Measurements from ENCODE around the gene PDXDC1. TPM values are rescaled to one million over a fixed set of nuclear protein-coding genes. Genes with fewer than 3 reads are reported as not detected.
A peak's percentile ranks its signal among the peaks of the same experiment; 100 is the strongest.
"Not testable (repeated sequence)": the region's sequence is repeated elsewhere in the genome, so short reads cannot be mapped to it uniquely, and the experiment has no call there.

Gene PDXDC1
- polyA plus RNA-seq, 4 donors, result 116 to 181 (median 149) TPM

DNA sequence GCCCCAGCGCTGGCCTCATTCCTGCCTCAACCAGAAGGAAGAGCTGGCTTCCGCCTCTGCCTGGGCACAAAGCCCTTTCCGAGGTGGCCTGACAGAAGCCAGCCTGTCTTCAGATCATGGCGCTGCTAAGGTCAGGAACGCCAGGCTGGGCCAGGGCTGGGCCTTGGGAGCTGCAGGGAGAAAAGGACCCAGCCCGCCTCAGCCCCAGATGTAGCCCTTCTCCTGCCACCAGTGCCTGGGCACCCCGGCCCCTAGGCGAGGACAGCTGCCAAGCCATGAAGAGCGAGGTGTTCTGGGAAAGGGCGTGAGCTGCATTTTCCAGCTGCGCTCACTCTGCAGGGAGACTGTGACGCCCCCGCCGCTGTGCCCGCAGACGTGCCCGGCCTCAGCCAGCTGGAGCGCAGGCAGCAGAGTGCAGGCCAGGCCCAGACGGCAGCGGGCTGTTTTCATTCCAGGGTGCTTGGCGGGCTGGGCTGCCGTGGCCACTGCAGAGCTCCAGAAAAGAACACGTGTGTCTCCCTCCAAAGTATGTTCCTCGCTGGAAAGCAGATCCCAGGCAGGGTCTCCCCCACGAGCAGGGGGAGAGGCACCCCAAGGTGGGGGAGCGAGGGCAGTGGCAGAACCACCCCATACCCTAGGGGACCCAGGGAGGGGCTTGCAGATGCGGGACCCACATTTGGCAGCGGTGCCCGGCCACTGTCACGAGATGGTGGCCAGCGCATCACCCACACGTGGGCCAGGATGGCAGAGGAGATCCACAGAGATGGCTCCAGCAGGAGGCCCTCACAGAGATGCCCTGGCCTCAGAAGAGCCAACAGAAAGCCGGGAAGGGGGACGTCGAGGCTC, 170.8 kb downstream of the PDXDC1 start:
- not testable (repeated sequence) for DNase-seq; FAIRE-seq; H3K4me1 ChIP-seq (ENCODE audit: control insufficient read depth in 3 of 3, insufficient read depth in 2 of 3, low read depth in 1 of 3, low read length in 2 of 3); H3K27me3 ChIP-seq (ENCODE audit: control insufficient read depth in 3 of 3, insufficient read depth in 3 of 3, low read length in 3 of 3); H3K9me3 ChIP-seq (ENCODE audit: control insufficient read depth in 2 of 2, insufficient read depth in 1 of 2, low read depth in 1 of 2, low read length in 1 of 2); H3K36me3 ChIP-seq (ENCODE audit: control insufficient read depth in 3 of 3, insufficient read depth in 2 of 3, low read depth in 1 of 3, low read length in 3 of 3); H3K4me3 ChIP-seq (ENCODE audit: low read depth in 1 of 3, low read length in 3 of 3)
- WGBS, 3 donors, result 79 to 94% (median 85%) methylated on average over 27 to 35 of the region's 35 CpGs
- H3K27ac ChIP-seq (ENCODE audit: low read depth in 1 of 3, low read length in 2 of 3), result peak overlapping the region in 1 of 3 donors; percentile 17

DNA sequence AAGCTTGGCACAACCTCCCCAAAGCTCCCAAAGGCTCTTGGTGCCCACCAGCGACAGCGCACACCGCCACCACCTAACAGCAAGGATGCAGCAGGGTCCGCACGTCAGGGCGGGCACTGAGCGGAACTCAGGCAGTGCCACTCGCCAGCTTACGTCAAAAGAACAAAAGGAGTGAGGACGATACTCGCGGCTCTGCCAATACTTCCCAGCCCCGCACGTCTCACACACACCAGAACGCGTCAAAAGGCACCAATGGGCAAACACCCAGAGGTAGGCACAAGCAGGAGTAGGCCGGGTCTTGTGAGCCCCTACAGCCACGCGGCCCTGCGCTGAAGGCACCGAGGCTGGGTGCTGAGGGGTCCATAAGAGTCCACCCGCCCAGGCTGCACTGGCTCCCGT, 171.4 kb downstream of the PDXDC1 start:
- not testable (repeated sequence) for H3K9me3 ChIP-seq (ENCODE audit: control insufficient read depth in 2 of 2, insufficient read depth in 1 of 2, low read depth in 1 of 2, low read length in 1 of 2); H3K4me1 ChIP-seq (ENCODE audit: control insufficient read depth in 3 of 3, insufficient read depth in 2 of 3, low read depth in 1 of 3, low read length in 2 of 3); FAIRE-seq; H3K4me3 ChIP-seq (ENCODE audit: low read depth in 1 of 3, low read length in 3 of 3); H3K27me3 ChIP-seq (ENCODE audit: control insufficient read depth in 3 of 3, insufficient read depth in 3 of 3, low read length in 3 of 3); DNase-seq; H3K27ac ChIP-seq (ENCODE audit: low read depth in 1 of 3, low read length in 2 of 3); H3K36me3 ChIP-seq (ENCODE audit: control insufficient read depth in 3 of 3, insufficient read depth in 2 of 3, low read depth in 1 of 3, low read length in 3 of 3)
- WGBS, 3 donors, result 94 to 96% (median 96%) methylated on average over 20 to 23 of the region's 23 CpGs

DNA sequence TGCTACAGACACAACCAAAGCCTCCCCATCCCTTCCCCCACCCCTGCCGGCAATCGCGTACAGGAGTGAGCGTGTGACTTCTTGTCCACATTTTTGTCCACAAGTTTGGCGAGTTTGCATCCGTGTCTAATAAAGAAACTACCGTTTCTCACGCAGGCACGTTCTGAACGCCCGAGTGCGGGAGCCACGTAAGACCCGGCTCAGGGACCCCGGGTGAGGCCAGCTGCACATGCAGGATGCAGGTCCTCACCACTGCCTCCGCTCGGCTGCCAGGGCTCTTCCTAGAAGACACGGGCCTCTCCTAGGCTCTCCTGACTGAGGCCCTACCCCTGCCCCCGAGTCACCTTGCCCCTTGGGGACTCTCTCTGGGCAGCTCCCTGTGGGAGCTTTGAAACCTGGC, 174.0 kb downstream of the PDXDC1 start:
- not testable (repeated sequence) for FAIRE-seq; H3K27ac ChIP-seq (ENCODE audit: low read depth in 1 of 3, low read length in 2 of 3); H3K27me3 ChIP-seq (ENCODE audit: control insufficient read depth in 3 of 3, insufficient read depth in 3 of 3, low read length in 3 of 3); H3K4me1 ChIP-seq (ENCODE audit: control insufficient read depth in 3 of 3, insufficient read depth in 2 of 3, low read depth in 1 of 3, low read length in 2 of 3); H3K4me3 ChIP-seq (ENCODE audit: low read depth in 1 of 3, low read length in 3 of 3); DNase-seq; H3K36me3 ChIP-seq (ENCODE audit: control insufficient read depth in 3 of 3, insufficient read depth in 2 of 3, low read depth in 1 of 3, low read length in 3 of 3); H3K9me3 ChIP-seq (ENCODE audit: control insufficient read depth in 2 of 2, insufficient read depth in 1 of 2, low read depth in 1 of 2, low read length in 1 of 2)
- WGBS, 3 donors, result 87 to 93% (median 91%) methylated on average over 18 to 19 of the region's 19 CpGs

DNA sequence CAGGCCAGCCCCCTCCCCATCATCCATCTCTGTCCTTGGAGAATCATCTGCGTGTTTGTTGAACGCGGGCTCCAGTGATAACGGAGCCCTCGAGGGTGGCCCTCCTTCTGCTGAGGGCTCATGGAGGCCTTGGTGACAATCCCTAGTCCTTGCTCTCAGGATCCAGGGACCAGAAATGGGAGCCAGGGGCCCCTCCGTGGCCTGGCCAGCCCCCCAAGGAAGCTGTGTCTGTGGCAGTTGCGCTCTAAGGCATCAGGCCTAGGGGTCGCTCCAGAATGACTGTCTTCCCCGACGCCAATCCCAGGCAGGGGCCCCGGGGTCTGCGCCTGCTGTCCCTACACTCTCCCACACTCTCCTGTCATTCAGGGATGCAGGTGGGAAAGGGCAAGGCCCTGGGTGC, 174.4 kb downstream of the PDXDC1 start:
- not testable (repeated sequence) for H3K36me3 ChIP-seq (ENCODE audit: control insufficient read depth in 3 of 3, insufficient read depth in 2 of 3, low read depth in 1 of 3, low read length in 3 of 3); H3K27ac ChIP-seq (ENCODE audit: low read depth in 1 of 3, low read length in 2 of 3); H3K27me3 ChIP-seq (ENCODE audit: control insufficient read depth in 3 of 3, insufficient read depth in 3 of 3, low read length in 3 of 3); FAIRE-seq; DNase-seq; H3K4me1 ChIP-seq (ENCODE audit: control insufficient read depth in 3 of 3, insufficient read depth in 2 of 3, low read depth in 1 of 3, low read length in 2 of 3); H3K4me3 ChIP-seq (ENCODE audit: low read depth in 1 of 3, low read length in 3 of 3); H3K9me3 ChIP-seq (ENCODE audit: control insufficient read depth in 2 of 2, insufficient read depth in 1 of 2, low read depth in 1 of 2, low read length in 1 of 2)
- WGBS, 3 donors, result 92 to 99% (median 93%) methylated on average over 9 to 12 of the region's 12 CpGs

DNA sequence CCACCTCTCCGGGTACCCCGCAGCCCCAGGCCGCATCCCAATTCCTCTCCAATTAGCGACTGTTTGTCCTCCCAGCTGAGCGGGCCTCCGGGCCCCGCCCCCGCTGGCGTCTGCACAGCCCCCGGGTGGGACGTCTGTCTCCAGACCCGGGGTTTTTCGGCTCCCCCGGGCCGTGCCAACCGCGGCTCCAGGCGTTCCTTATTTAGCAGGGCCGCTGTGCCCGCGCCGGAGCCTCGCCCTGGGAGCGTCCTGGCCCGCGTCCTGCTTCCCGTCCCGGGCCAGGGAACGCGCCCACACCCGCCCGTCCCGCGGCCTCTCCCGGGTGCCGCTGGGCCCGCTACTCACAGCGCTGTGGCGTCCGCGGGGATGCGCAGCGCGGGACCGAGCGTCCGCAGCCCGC, 179.2 kb downstream of the PDXDC1 start:
- peak overlapping the region in 2 of 3 donors; percentile 32 to 55 for H3K4me3 ChIP-seq (ENCODE audit: low read depth in 1 of 3, low read length in 3 of 3)
- H3K4me1 ChIP-seq (ENCODE audit: control insufficient read depth in 3 of 3, insufficient read depth in 2 of 3, low read depth in 1 of 3, low read length in 2 of 3); H3K27me3 ChIP-seq (ENCODE audit: control insufficient read depth in 3 of 3, insufficient read depth in 3 of 3, low read length in 3 of 3); H3K36me3 ChIP-seq (ENCODE audit: control insufficient read depth in 3 of 3, insufficient read depth in 2 of 3, low read depth in 1 of 3, low read length in 3 of 3); FAIRE-seq; H3K9me3 ChIP-seq (ENCODE audit: control insufficient read depth in 2 of 2, insufficient read depth in 1 of 2, low read depth in 1 of 2, low read length in 1 of 2): not testable (repeated sequence)
- WGBS, 3 donors, result 0 to 3% (median 1%) methylated on average over 2 to 48 of the region's 48 CpGs
- peak overlapping the region in 1 of 3 donors; percentile 38 for H3K27ac ChIP-seq (ENCODE audit: low read depth in 1 of 3, low read length in 2 of 3)
- peak in 1 of 2 donors; percentile 51 for DNase-seq

DNA sequence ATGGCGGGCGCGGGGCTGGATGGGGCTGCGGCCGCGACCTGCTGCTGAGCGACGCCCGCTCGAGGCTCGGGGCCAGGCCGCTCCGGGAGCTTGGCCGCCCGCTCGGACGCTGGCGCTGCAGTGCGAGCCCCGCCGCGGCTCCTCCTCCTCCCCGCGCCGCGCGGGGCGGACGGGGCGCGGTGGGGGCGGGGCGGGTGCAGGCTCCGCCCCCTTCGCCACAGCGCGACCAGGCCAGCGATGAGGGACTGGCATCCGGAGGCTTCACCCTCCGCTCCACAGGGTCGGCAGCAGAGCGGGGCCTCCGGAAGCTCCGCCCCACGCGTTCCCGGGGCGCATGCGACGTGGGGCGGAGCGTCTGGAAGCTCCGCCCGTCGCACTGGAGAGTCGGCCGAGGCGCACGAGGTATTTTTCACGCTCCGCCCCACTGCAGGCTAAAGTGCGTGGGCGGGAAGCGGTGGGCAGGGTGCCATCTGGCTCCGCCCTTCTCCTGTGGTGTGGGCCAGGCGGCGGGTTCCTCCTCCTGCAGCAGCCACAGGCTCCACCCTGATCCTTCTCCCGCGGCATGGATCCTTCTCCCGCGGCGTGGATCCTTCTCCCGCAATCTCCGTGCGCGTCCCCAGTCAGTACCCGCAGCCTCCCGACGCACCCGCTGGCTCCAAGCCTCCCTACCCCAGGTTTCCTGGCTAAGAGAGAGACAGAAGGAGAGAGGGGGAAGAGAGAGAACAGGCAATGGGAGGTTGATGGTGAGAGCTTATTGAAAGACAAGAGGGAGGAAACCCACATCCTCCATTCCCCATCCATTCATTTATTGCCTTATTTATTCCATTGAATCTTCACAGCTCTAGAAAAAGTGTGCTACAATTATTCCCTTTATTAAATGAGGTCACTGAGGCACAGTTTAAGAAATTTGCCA, 180.1 kb downstream of the PDXDC1 start:
- H3K4me1 ChIP-seq (ENCODE audit: control insufficient read depth in 3 of 3, insufficient read depth in 2 of 3, low read depth in 1 of 3, low read length in 2 of 3); FAIRE-seq; H3K9me3 ChIP-seq (ENCODE audit: control insufficient read depth in 2 of 2, insufficient read depth in 1 of 2, low read depth in 1 of 2, low read length in 1 of 2); H3K36me3 ChIP-seq (ENCODE audit: control insufficient read depth in 3 of 3, insufficient read depth in 2 of 3, low read depth in 1 of 3, low read length in 3 of 3); H3K27me3 ChIP-seq (ENCODE audit: control insufficient read depth in 3 of 3, insufficient read depth in 3 of 3, low read length in 3 of 3): not testable (repeated sequence)
- peak overlapping the region in 2 of 3 donors; percentile 30 to 55 for H3K4me3 ChIP-seq (ENCODE audit: low read depth in 1 of 3, low read length in 3 of 3)
- peak overlapping the region in 2 of 3 donors; percentile 11 to 82 for H3K27ac ChIP-seq (ENCODE audit: low read depth in 1 of 3, low read length in 2 of 3)
- WGBS, 3 donors, result 0% methylated on average over 13 to 80 of the region's 80 CpGs
- peak; percentile 85 to 94 for DNase-seq

DNA sequence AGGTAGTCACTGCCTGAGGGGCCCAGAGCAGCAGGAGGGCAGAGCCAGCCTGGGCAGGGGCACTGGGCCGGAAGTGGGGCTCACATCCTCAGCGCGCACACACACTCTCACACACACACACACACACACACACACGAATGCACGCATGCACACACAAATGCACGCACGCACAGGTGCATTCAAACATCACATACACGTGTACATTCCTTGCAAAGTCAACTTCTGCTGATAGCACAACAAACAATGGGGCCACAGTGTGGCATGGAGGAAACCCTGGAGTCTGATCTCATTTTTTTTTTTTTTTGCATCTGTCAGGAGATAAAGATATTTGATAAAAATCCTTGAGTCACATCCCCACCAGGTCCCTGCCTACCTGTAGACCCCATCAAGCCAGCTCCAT, 182.8 kb downstream of the PDXDC1 start:
- H3K9me3 ChIP-seq (ENCODE audit: control insufficient read depth in 2 of 2, insufficient read depth in 1 of 2, low read depth in 1 of 2, low read length in 1 of 2); H3K27ac ChIP-seq (ENCODE audit: low read depth in 1 of 3, low read length in 2 of 3); H3K27me3 ChIP-seq (ENCODE audit: control insufficient read depth in 3 of 3, insufficient read depth in 3 of 3, low read length in 3 of 3); H3K4me1 ChIP-seq (ENCODE audit: control insufficient read depth in 3 of 3, insufficient read depth in 2 of 3, low read depth in 1 of 3, low read length in 2 of 3); DNase-seq; FAIRE-seq; H3K4me3 ChIP-seq (ENCODE audit: low read depth in 1 of 3, low read length in 3 of 3); H3K36me3 ChIP-seq (ENCODE audit: control insufficient read depth in 3 of 3, insufficient read depth in 2 of 3, low read depth in 1 of 3, low read length in 3 of 3): not testable (repeated sequence)
- 77 to 81% (median 78%) methylated on average over 5 to 8 of the region's 8 CpGs for whole genome bisulfite sequencing, 3 donors

DNA sequence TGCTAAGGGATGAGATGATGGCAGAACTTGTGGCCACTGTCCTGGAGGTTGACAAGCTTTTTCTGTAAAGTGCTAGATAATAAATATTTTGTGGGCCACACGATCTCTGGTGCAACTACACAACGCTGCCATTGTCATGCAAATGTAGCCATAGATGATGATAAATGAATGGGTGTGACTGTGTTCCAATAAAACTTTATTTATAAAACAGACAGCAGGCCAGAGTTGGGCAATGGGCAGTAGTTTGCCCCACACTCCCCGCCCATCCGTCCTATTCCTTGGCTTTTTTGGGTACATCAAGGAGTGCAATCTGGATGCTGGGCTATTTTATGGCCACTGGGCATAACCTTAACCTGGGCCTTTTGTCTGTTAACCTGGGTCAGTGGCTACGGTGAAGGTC, 184.8 kb downstream of the PDXDC1 start:
- H3K36me3 ChIP-seq (ENCODE audit: control insufficient read depth in 3 of 3, insufficient read depth in 2 of 3, low read depth in 1 of 3, low read length in 3 of 3); FAIRE-seq; H3K4me3 ChIP-seq (ENCODE audit: low read depth in 1 of 3, low read length in 3 of 3); H3K9me3 ChIP-seq (ENCODE audit: control insufficient read depth in 2 of 2, insufficient read depth in 1 of 2, low read depth in 1 of 2, low read length in 1 of 2); DNase-seq; H3K4me1 ChIP-seq (ENCODE audit: control insufficient read depth in 3 of 3, insufficient read depth in 2 of 3, low read depth in 1 of 3, low read length in 2 of 3); H3K27ac ChIP-seq (ENCODE audit: low read depth in 1 of 3, low read length in 2 of 3); H3K27me3 ChIP-seq (ENCODE audit: control insufficient read depth in 3 of 3, insufficient read depth in 3 of 3, low read length in 3 of 3): not testable (repeated sequence)
- 84 to 91% (median 89%) methylated on average over 4 to 5 of the region's 5 CpGs for WGBS, 3 donors
